Gastroesophageal sphincter (tissue), 4 donors: ENCODE data around the gene ANK3. TPM values are rescaled to one million over a fixed set of nuclear protein-coding genes. Genes with fewer than 3 reads are reported as not detected.

Experiments
- ATAC-seq: fragments of 150-250 bp; one replicate; pipeline ENCODE4 v1.9.1; 2016; ENCODE audit warnings: mild to moderate bottlenecking, moderate library complexity
- H3K27ac ChIP-seq, 4 donors: fragments of 200-600 bp; sonication (generic) in 3 of 4; 1 replicate in 3 of 4; 2 replicates in 1 of 4; pipeline ENCODE4 v1.5.1; 2016 to 2019
- H3K27me3 ChIP-seq: fragments of 200-600 bp; sonication (generic); one replicate; pipeline ENCODE4 v1.5.1; 2019
- H3K36me3 ChIP-seq, 2 donors: fragments of 200-600 bp; sonication (generic); one replicate each; pipeline ENCODE4 v1.5.1; 2019; ENCODE audit warnings: control low read depth in 1 of 2
- H3K4me1 ChIP-seq, 3 donors: fragments of 200-600 bp; sonication (generic); 1 replicate in 2 of 3; 2 replicates in 1 of 3; pipeline ENCODE4 v1.5.1; 2016 to 2019; ENCODE audit warnings: control low read depth in 2 of 3
- H3K4me3 ChIP-seq, 2 donors: fragments of 200-600 bp; sonication (generic); one replicate each; pipeline ENCODE4 v1.5.1; 2019; ENCODE audit warnings: mild to moderate bottlenecking in 1 of 2, moderate library complexity in 1 of 2
- H3K9me3 ChIP-seq, 3 donors: fragments of 200-600 bp; sonication (generic); one replicate each; pipeline ENCODE4 v1.5.1; 2017 to 2019; ENCODE audit warnings: control low read depth in 2 of 3
- CTCF ChIP-seq, 4 experiments: fragments of 200-600 bp in 2 of 4; fragments of 450-650 bp in 2 of 4; sonication (generic) in 1 of 4; IDR thresholded peaks; one replicate each; pipeline ENCODE4 v1.5.1; 2017 to 2019; ENCODE audit warnings: antibody characterized with exemption in 4 of 4, mild to moderate bottlenecking in 2 of 4, moderate library complexity in 2 of 4
- EP300 ChIP-seq: sonication (generic); formaldehyde crosslinking; IDR thresholded peaks from one replicate; pipeline ENCODE4 v1.6.1; 2017; ENCODE audit warnings: antibody characterized with exemption, mild to moderate bottlenecking
- POLR2A ChIP-seq, 2 donors: fragments of 450-650 bp; IDR thresholded peaks; one replicate each; pipeline ENCODE4 v1.6.1; 2017; ENCODE audit warnings: antibody characterized with exemption in 2 of 2, mild to moderate bottlenecking in 2 of 2, moderate library complexity in 1 of 2
- POLR2AphosphoS5 ChIP-seq: sonication (generic); formaldehyde crosslinking; IDR thresholded peaks from one replicate; pipeline ENCODE4 v1.6.1; 2017; ENCODE audit warnings: antibody characterized with exemption
- WGBS, 2 donors: methylation state at CpG; one replicate each; pipeline ENCODE4 v1.1.5; 2018; ENCODE audit warnings: low coverage in 1 of 2; 5-methylcytosine and 5-hydroxymethylcytosine counted together
- total RNA-seq, 4 donors: library from RNA; depleted of rRNA; stranded (reverse); fragments of >200 nt; gene quantifications; one replicate each; pipeline ENCODE4 v1.1.0, GENCODE V29; 2016

Gene ANK3
- total RNA-seq, 4 donors from 2014 or later, result 21.1 to 61.5 (median 38.9) TPM

DNA sequence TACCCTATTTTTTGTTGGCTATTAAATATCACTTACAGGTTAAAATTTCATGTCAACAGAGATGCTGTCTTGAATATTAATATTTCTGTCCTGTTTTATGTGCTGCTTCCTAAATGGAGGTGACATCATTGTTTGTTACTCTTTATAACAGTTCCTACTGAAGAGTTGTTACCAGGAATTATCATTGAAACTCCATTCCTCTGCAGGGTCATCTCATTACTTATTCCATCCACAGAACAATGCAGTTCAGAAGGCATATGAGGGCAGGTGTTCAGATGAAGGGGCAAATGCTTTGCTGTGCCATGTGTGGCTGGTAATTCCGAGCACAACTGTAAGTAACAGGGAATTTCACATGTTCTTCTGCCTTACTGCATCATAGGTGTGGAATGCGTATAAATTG is 113.4 kb downstream of the ANK3 start:
- H3K27ac ChIP-seq, result no peak overlapping the region
- no peaks in the 10 kb centered on the region for H3K4me1 ChIP-seq
- no peaks in the 10 kb centered on the region for H3K9me3 ChIP-seq
- H3K36me3 ChIP-seq, result peaks cover 0 to 5% of the 10 kb centered on the region in 2 donors
- ATAC-seq, result no peak
- TF ChIP-seq CTCF (IDR thresholded peaks at IDR 0.05) (no peak), POLR2A (IDR thresholded peaks at IDR 0.05) (no peak), EP300 (no peak), POLR2AphosphoS5 (no peak)
- WGBS, 2 donors, result 100% methylated on average over 2 of the region's 2 CpGs
- H3K4me3 ChIP-seq, result no peak overlapping the region
- H3K27me3 ChIP-seq, result no peaks in the 10 kb centered on the region

- H3K27me3 ChIP-seq, result no peaks in the 10 kb centered on the region
- WGBS, 2 donors, result 92 to 94% methylated on average over 4 of the region's 4 CpGs
- no peak for ATAC-seq
- TF ChIP-seq EP300, result no peak
- no peak for TF ChIP-seq POLR2A (IDR thresholded peaks at IDR 0.05)
- no peak for TF ChIP-seq POLR2AphosphoS5
- no peak for TF ChIP-seq CTCF (IDR thresholded peaks at IDR 0.05)
- no peak overlapping the region for H3K27ac ChIP-seq
- no peaks in the 10 kb centered on the region for H3K9me3 ChIP-seq
- H3K4me3 ChIP-seq, result no peak overlapping the region
- H3K4me1 ChIP-seq, result no peaks in the 10 kb centered on the region
- H3K36me3 ChIP-seq, result no peaks in the 10 kb centered on the region
Measured at GRCh38 chr10:60271319-60272040, 118.2 kb downstream of the ANK3 start.

- Histone ChIP-seq H3K9me3 (no peaks in the 10 kb centered on the region), H3K36me3 (no peaks in the 10 kb centered on the region), H3K4me1 (no peaks in the 10 kb centered on the region), H3K4me3 (no peak overlapping the region), H3K27ac (no peak overlapping the region), H3K27me3 (no peaks in the 10 kb centered on the region)
- no peak for ATAC-seq
- 89 to 95% methylated on average over 1 of the region's 1 CpG for WGBS, 2 donors
- no peak for TF ChIP-seq EP300
Measured at GRCh38 chr10:60270426-60270825, 119.2 kb downstream of the ANK3 start.

DNA sequence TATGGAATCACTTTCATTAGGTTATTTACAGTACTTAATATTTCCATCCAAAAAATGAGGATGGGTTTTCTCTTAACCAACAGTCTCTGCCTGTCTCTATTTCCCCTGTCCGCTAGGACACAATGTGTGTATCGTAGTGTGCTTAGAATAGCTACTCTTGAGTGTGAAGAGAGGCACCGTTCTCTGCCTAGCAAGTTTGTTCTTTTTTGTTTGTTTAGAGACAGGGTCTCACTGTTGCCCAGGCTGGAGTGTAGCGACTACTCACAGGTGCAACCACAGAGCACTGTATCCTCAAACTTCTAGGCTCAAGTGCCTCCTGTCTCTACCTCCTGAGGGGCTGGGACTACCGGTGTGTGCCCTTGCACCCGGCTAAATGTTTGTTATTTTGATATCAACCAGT is 121.9 kb downstream of the ANK3 start:
- Histone ChIP-seq H3K27ac (no peak overlapping the region), H3K36me3 (no peaks in the 10 kb centered on the region), H3K4me1 (no peaks in the 10 kb centered on the region), H3K4me3 (no peak overlapping the region), H3K27me3 (no peaks in the 10 kb centered on the region), H3K9me3 (no peaks in the 10 kb centered on the region)
- ATAC-seq, result no peak
- TF ChIP-seq EP300, result no peak
- TF ChIP-seq POLR2A (IDR thresholded peaks at IDR 0.05), result no peak
- no peak for TF ChIP-seq POLR2AphosphoS5
- TF ChIP-seq CTCF (IDR thresholded peaks at IDR 0.05), result no peak
- 94 to 96% methylated on average over 4 to 5 of the region's 6 CpGs for whole genome bisulfite sequencing, 2 donors

- H3K9me3 ChIP-seq, result no peaks in the 10 kb centered on the region
- no peak overlapping the region for H3K4me3 ChIP-seq
- no peak for TF ChIP-seq POLR2A (IDR thresholded peaks at IDR 0.05)
- TF ChIP-seq POLR2AphosphoS5, result no peak
- TF ChIP-seq EP300, result no peak
- TF ChIP-seq CTCF (IDR thresholded peaks at IDR 0.05), result no peak
- H3K36me3 ChIP-seq, result no peaks in the 10 kb centered on the region
- no peaks in the 10 kb centered on the region for H3K4me1 ChIP-seq
- no peak for ATAC-seq
- no peak overlapping the region for H3K27ac ChIP-seq
- no peaks in the 10 kb centered on the region for H3K27me3 ChIP-seq
- 81 to 100% methylated on average over 1 of the region's 1 CpG for WGBS, 2 donors
Measured at GRCh38 chr10:60266513-60266912, 123.2 kb downstream of the ANK3 start.
